Mucosa of descending colon (tissue), 3 donors: ENCODE results near the gene PHF19. TPM values are rescaled to one million over a fixed set of nuclear protein-coding genes. Genes with fewer than 3 reads are reported as not detected.

ENCODE experiments used
- ATAC-seq: fragments of 200-7000 bp; cut with Tn5 transposase; one replicate; pipeline ENCODE4 v1.9.1; 2020; ENCODE audit warnings: mild to moderate bottlenecking, moderate library complexity
- DNase-seq, 3 donors: peaks; one replicate each; pipeline ENCODE4 v3.0.0-alpha.2; 2020
- H3K36me3 ChIP-seq: fragments of 200-600 bp; one replicate; pipeline ENCODE4 v1.8.0; 2021; ENCODE audit warnings: low read depth, mild to moderate bottlenecking
- H3K4me1 ChIP-seq: fragments of 200-600 bp; one replicate; pipeline ENCODE4 v1.8.0; 2021; ENCODE audit warnings: low read depth, mild to moderate bottlenecking
- H3K4me3 ChIP-seq: fragments of 200-600 bp; one replicate; pipeline ENCODE4 v1.8.0; 2021; ENCODE audit warnings: mild to moderate bottlenecking
- H3K9me3 ChIP-seq: fragments of 200-600 bp; one replicate; pipeline ENCODE4 v1.8.0; 2021; ENCODE audit warnings: mild to moderate bottlenecking
- CTCF ChIP-seq: fragments of 200-600 bp; IDR thresholded peaks from one replicate; pipeline ENCODE4 v1.8.0; 2022; ENCODE audit warnings: antibody characterized with exemption, mild to moderate bottlenecking
- intact Hi-C, 2 donors: fragments of 100-400 bp; cut with DNase I in 1 of 2; cut with micrococcal nuclease in 1 of 2; formaldehyde crosslinking; loops; one replicate each; pipeline versions ENCODE4 v1.11.0 to v1.11.1; 2022; cut with DNase I, micrococcal nuclease
- total RNA-seq, 3 donors: library from RNA; stranded (reverse); fragmentation: NEBNext Ultra II Directional in 2 of 3; extraction: Animal tissue kit (Norgen Biotek cat#: 25700) in 2 of 3; gene quantifications; one replicate each; pipeline versions ENCODE4 v1.2.1 to v1.2.4, GENCODE V29; 2021 to 2023
- donor health status: DM: no; HTN: no; CAD: no; lungs with moderate emphysema.
- donor health status: DM: no; HTN: no; CAD: no.
- donor health status: DM: no; HTN: yes; CAD: no.

Gene PHF19
- total RNA-seq, 3 donors from 2014 or later: 9.8 to 33.6 (median 26.6) TPM

- Histone ChIP-seq H3K9me3 (no peaks in the 10 kb centered on the region), H3K4me3 (no peak overlapping the region), H3K36me3 (no peaks in the 10 kb centered on the region), H3K4me1 (no peaks in the 10 kb centered on the region)
- no peak for ATAC-seq
- intact Hi-C loops: no loop called here
- no peak for DNase-seq
- TF ChIP-seq CTCF: no peak
Observed at GRCh38 chr9:120923620-120924328, 46.8 kb upstream of the PHF19 start.

GRCh38 chr9:120922404-120923195, 45.6 kb upstream of the PHF19 start:
- no peak overlapping the region for H3K4me3 ChIP-seq
- H3K4me1 ChIP-seq: no peaks in the 10 kb centered on the region
- no peak for ATAC-seq
- intact Hi-C loops: no loop called here
- no peak for TF ChIP-seq CTCF
- H3K9me3 ChIP-seq: no peaks in the 10 kb centered on the region
- H3K36me3 ChIP-seq: no peaks in the 10 kb centered on the region
- no peak for DNase-seq

GRCh38 chr9:120921661-120922181, 44.7 kb upstream of the PHF19 start:
- Histone ChIP-seq H3K4me3 (no peak overlapping the region), H3K4me1 (no peaks in the 10 kb centered on the region), H3K9me3 (no peaks in the 10 kb centered on the region), H3K36me3 (no peaks in the 10 kb centered on the region)
- intact Hi-C loops: no loop called here
- DNase-seq: no peak
- no peak for ATAC-seq
- no peak for TF ChIP-seq CTCF

GRCh38 chr9:120920806-120921178, 43.8 kb upstream of the PHF19 start:
- H3K4me3 ChIP-seq: no peak overlapping the region
- ATAC-seq (no peak), DNase-seq (no peak)
- H3K36me3 ChIP-seq: no peaks in the 10 kb centered on the region
- TF ChIP-seq CTCF: no peak
- intact Hi-C loops: no loop called here
- H3K4me1 ChIP-seq: no peaks in the 10 kb centered on the region
- H3K9me3 ChIP-seq: no peaks in the 10 kb centered on the region

GRCh38 chr9:120919843-120920805, 43.1 kb upstream of the PHF19 start:
- no peak overlapping the region for H3K4me3 ChIP-seq
- intact Hi-C loops: no loop called here
- TF ChIP-seq CTCF: no peak
- no peaks in the 10 kb centered on the region for H3K4me1 ChIP-seq
- H3K9me3 ChIP-seq: no peaks in the 10 kb centered on the region
- H3K36me3 ChIP-seq: no peaks in the 10 kb centered on the region
- no peak for DNase-seq
- ATAC-seq: peak; percentile 45
